Measurements from ENCODE around the gene AGAP1. TPM values are rescaled to one million over a fixed set of nuclear protein-coding genes. Genes with fewer than 3 reads are reported as not detected.

The AGAP1 gene
- total and polyA plus RNA-seq, 7 donors = 4.2 to 21.6 (median 16.6) TPM

DNA sequence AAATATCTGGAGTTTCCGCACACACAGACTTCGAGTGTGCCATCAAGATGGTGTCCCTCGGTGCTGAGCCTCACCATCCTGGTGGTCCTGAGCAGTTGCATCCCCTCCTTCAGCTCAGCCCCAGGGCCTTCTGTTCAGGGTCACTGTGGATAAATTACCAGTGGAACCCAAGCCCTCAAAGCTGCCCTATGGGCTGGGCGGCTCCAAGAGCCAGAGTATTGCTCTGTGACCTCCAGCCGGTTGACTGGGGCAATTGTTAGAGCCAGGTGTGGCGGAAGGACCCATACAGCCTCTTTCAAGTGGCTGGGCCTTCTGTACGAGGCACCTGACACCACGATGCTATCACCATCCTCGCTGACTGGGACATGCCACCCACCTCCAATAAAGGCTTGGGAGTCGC is 458.9 kb downstream of the AGAP1 start:
- intact Hi-C loops (cut with DNase I) = no loop called here
- Histone ChIP-seq H3K27ac (no peak overlapping the region), H3K36me3 (ENCODE audit: insufficient read depth in 1 of 2, low read depth in 1 of 2) (no peaks in the 10 kb centered on the region), H3K4me1 (no peaks in the 10 kb centered on the region), H3K4me3 (no peak overlapping the region), H3K9me3 (no peaks in the 10 kb centered on the region), H3K27me3 (ENCODE audit: insufficient read depth in 3 of 3, low read length in 2 of 3) (peaks cover 0 to 1% (median 0%) of the 10 kb centered on the region in 3 donors)
- peak in 1 of 2 donors; percentile 15 for DNase-seq
- ATAC-seq = no peak
- WGBS, 3 donors = 92 to 95% (median 94%) methylated on average over 10 of the region's 10 CpGs
- TF ChIP-seq, protein P1, sequence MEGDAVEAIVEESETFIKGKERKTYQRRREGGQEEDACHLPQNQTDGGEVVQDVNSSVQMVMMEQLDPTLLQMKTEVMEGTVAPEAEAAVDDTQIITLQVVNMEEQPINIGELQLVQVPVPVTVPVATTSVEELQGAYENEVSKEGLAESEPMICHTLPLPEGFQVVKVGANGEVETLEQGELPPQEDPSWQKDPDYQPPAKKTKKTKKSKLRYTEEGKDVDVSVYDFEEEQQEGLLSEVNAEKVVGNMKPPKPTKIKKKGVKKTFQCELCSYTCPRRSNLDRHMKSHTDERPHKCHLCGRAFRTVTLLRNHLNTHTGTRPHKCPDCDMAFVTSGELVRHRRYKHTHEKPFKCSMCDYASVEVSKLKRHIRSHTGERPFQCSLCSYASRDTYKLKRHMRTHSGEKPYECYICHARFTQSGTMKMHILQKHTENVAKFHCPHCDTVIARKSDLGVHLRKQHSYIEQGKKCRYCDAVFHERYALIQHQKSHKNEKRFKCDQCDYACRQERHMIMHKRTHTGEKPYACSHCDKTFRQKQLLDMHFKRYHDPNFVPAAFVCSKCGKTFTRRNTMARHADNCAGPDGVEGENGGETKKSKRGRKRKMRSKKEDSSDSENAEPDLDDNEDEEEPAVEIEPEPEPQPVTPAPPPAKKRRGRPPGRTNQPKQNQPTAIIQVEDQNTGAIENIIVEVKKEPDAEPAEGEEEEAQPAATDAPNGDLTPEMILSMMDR (IDR thresholded peaks at IDR 0.05) = no peak

DNA sequence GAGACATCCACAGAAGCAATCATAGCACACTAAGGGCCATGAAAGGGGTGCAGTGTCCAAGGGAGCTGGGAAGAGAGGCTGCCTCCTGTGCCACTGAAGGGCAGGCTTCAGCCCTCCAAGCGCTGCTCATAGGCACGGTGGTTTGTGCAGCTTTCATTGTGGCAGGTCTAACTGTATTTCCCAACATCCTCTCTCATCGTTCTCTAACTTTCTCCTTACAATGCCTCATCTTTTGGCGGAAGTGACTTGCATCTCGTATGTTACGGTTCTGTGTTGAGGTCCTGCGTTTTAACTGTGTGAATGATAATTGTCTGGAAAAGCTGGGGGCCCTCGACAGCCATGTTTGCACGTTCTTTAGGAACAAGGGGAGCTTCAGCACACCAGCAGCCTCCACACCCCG is 460.4 kb downstream of the AGAP1 start:
- H3K4me3 ChIP-seq = no peak overlapping the region
- 92 to 96% (median 93%) methylated on average over 10 of the region's 10 CpGs for WGBS, 3 donors
- H3K9me3 ChIP-seq = no peaks in the 10 kb centered on the region
- no peaks in the 10 kb centered on the region for H3K36me3 ChIP-seq (ENCODE audit: insufficient read depth in 1 of 2, low read depth in 1 of 2)
- H3K4me1 ChIP-seq = no peaks in the 10 kb centered on the region
- DNase-seq (no peak), ATAC-seq (no peak)
- TF ChIP-seq, protein P1 (IDR thresholded peaks at IDR 0.05) = no peak
- H3K27ac ChIP-seq = no peak overlapping the region
- intact Hi-C loops (cut with DNase I) = no loop called here
- peaks cover 0 to 1% (median 0%) of the 10 kb centered on the region in 3 donors for H3K27me3 ChIP-seq (ENCODE audit: insufficient read depth in 3 of 3, low read length in 2 of 3)

DNA sequence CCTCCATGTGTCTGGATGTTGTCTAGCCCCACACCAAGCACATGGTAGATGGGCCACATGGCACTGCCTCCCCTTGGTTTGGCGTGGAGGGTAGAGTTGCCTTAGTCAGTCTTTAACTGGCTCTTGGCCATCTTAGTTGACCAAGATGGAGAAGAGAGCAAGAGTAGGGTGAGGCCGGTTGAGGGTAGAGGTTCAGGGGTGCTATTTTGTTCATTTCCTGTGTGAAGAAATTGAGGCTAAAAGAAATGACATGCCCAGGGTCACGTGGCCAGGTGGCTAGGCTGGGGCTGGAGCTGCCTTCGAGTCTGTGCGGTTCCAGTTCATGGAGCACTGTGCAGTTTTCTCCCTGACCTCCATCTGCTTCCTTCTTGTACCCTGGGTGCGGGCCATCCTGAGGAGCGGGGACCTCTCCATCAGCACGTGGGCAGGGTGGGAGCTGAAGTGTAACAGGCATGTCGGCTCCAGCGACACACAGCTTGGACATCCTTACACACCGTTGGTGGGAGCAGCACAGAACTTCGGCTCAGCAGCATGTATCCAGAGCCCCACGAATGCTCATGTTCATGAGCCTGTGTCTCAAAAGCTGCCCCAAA is 461.1 kb downstream of the AGAP1 start:
- ATAC-seq (no peak), DNase-seq (no peak)
- Histone ChIP-seq H3K36me3 (ENCODE audit: insufficient read depth in 1 of 2, low read depth in 1 of 2) (no peaks in the 10 kb centered on the region), H3K4me3 (no peak overlapping the region), H3K4me1 (no peaks in the 10 kb centered on the region), H3K27me3 (ENCODE audit: insufficient read depth in 3 of 3, low read length in 2 of 3) (peaks cover 0 to 1% (median 0%) of the 10 kb centered on the region in 3 donors), H3K27ac (no peak overlapping the region), H3K9me3 (no peaks in the 10 kb centered on the region)
- 92 to 94% (median 93%) methylated on average over 13 of the region's 13 CpGs for WGBS, 3 donors
- TF ChIP-seq, protein P1 (IDR thresholded peaks at IDR 0.05) = no peak
- intact Hi-C loops (cut with DNase I) = no loop called here

DNA sequence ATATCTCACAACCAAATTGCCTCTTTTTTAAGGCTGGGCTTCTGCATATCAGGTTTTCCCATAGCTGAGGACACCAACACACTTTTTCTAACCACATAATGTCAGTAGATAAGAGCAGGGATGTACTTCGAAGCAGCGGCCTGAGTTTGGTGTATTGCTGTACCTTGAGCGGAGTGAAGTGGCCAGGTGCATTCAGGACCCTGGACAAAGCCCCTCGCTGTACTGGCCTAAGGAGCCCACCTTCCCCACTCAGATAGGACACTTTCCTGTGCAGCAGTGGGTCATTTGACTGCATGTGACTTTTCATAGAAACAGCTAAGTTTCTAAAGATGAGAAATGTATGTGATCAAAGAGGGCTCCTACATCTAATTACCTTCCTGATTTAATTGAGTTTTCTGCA is 461.8 kb downstream of the AGAP1 start:
- ATAC-seq (no peak), DNase-seq (no peak)
- TF ChIP-seq, protein P1 (IDR thresholded peaks at IDR 0.05) = no peak
- Histone ChIP-seq H3K27ac (no peak overlapping the region), H3K36me3 (ENCODE audit: insufficient read depth in 1 of 2, low read depth in 1 of 2) (no peaks in the 10 kb centered on the region), H3K27me3 (ENCODE audit: insufficient read depth in 3 of 3, low read length in 2 of 3) (peaks cover 0 to 1% (median 0%) of the 10 kb centered on the region in 3 donors), H3K4me1 (no peaks in the 10 kb centered on the region), H3K9me3 (no peaks in the 10 kb centered on the region), H3K4me3 (no peak overlapping the region)
- intact Hi-C loops (cut with DNase I) = no loop called here
- 94 to 97% (median 95%) methylated on average over 4 of the region's 4 CpGs for WGBS, 3 donors
